A549 (cell line): ENCODE data around the gene NTSR1.

ENCODE experiments used
- CHD2 ChIP-seq: fragments of 150-350 bp; IDR thresholded peaks from 2 replicates; pipeline ENCODE4 v1.6.1; 2014; ENCODE audit warnings: low read length; ENCODE audit not compliant: partially characterized antibody
- PHF8 ChIP-seq: fragments of 200-600 bp; sonication (generic); IDR thresholded peaks from 2 replicates; pipeline ENCODE4 v1.6.1; 2016; ENCODE audit warnings: low read depth, mild to moderate bottlenecking, antibody characterized with exemption, moderate library complexity, borderline replicate concordance
- POLR2A ChIP-seq: IDR thresholded peaks from 2 replicates; pipeline ENCODE4 v1.6.1; 2012; ENCODE audit warnings: mild to moderate bottlenecking, low read length
- POLR2AphosphoS2 ChIP-seq: conservative IDR thresholded peaks from 2 replicates; pipeline ENCODE4 v1.6.1; 2012; ENCODE audit warnings: low read length, improper control_type of control experiment, inconsistent platforms
- RFX5 ChIP-seq: fragments of 450-650 bp; IDR thresholded peaks from 2 replicates; pipeline ENCODE4 v1.7.1; 2014; ENCODE audit warnings: antibody characterized with exemption, mild to moderate bottlenecking, moderate library complexity
- TFCP2L1 ChIP-seq: fragments of 250-450 bp; sonication (Bioruptor Pico); IDR thresholded peaks from 2 replicates; pipeline ENCODE4 v1.5.0; 2021; ENCODE audit warnings: mild to moderate bottlenecking
- TF ChIP-seq, protein P1 (sequence below): fragments of >200 bp; sonication (Bioruptor Twin); formaldehyde crosslinking; IDR thresholded peaks from 3 replicates; pipeline ENCODE4 v1.5.1; 2016

DNA sequence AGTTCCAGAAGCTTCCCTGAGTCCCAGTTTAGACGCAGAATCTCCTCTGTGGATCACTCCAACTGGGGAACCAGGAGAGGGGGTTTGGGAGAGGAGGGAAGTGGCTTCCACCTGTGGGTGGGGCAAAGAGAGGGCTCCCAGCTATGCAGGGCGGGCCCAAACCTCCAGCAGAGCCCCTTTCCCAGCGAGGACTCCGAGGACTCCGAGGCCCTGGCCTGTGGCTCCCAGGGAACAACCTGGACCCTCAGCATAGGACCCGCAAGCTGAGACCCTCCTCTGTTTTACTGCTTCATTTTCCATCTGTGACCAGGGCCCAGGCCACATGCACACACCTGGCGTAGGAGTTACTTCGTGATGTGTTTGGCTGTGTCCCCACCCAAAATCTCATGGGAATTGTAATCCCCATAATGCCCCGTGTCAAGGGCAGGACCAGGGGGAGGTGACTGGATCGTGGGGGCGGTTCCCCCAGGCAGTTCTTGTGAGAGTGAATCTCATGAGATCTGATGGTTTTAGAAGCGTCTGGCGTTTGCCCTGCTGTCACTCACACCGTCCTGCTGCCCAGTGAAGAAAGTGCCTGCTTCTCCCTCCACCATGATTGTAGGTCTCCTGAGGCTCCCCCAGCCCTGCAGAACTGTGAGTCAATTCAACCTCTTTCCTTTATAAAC, 27.9 kb downstream of the NTSR1 start:
- no peak for TF ChIP-seq POLR2A
- TF ChIP-seq, protein P1, sequence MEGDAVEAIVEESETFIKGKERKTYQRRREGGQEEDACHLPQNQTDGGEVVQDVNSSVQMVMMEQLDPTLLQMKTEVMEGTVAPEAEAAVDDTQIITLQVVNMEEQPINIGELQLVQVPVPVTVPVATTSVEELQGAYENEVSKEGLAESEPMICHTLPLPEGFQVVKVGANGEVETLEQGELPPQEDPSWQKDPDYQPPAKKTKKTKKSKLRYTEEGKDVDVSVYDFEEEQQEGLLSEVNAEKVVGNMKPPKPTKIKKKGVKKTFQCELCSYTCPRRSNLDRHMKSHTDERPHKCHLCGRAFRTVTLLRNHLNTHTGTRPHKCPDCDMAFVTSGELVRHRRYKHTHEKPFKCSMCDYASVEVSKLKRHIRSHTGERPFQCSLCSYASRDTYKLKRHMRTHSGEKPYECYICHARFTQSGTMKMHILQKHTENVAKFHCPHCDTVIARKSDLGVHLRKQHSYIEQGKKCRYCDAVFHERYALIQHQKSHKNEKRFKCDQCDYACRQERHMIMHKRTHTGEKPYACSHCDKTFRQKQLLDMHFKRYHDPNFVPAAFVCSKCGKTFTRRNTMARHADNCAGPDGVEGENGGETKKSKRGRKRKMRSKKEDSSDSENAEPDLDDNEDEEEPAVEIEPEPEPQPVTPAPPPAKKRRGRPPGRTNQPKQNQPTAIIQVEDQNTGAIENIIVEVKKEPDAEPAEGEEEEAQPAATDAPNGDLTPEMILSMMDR, result no peak
- no peak for TF ChIP-seq PHF8
- TF ChIP-seq CHD2, result no peak
- TF ChIP-seq POLR2AphosphoS2, result no peak
- TF ChIP-seq RFX5, result no peak
- TF ChIP-seq TFCP2L1 (CRISPR knock-in tag), result no peak
